Natural killer cell (primary cell): ENCODE measurements around the gene RBMS3. TPM values are rescaled to one million over a fixed set of nuclear protein-coding genes. Genes with fewer than 3 reads are reported as not detected.

Experiments used
- ATAC-seq, 3 donors: fragments of 150-1000 bp in 2 of 3; fragments of 200-7000 bp in 1 of 3; cut with Tn5 transposase; 1 replicate in 1 of 3; 2 replicates in 2 of 3; pipeline ENCODE4 v1.10.0; 2021; ENCODE audit warnings: mild to moderate bottlenecking in 2 of 3, moderate library complexity in 2 of 3
- DNase-seq, 2 donors: peaks; one replicate each; pipeline versions ENCODE4 v3.0.0 to v3.0.0-alpha.2; 2013 to 2021; ENCODE audit warnings: mixed read lengths in 1 of 2
- H3K27ac ChIP-seq: one replicate; pipeline ENCODE4 v1.5.1; 2013; ENCODE audit warnings: mild to moderate bottlenecking, low read length
- H3K27me3 ChIP-seq: one replicate; pipeline ENCODE4 v1.6.1; 2013; ENCODE audit warnings: low read length; ENCODE audit not compliant: control insufficient read depth, insufficient read depth
- H3K36me3 ChIP-seq: one replicate; pipeline ENCODE4 v1.6.1; 2013; ENCODE audit warnings: low read length; ENCODE audit not compliant: control insufficient read depth, insufficient read depth
- H3K4me1 ChIP-seq: one replicate; pipeline ENCODE4 v1.6.1; 2013; ENCODE audit warnings: low read length; ENCODE audit not compliant: control insufficient read depth, insufficient read depth
- H3K4me3 ChIP-seq: one replicate; pipeline ENCODE4 v1.5.1; 2013; ENCODE audit warnings: low read length
- H3K9me3 ChIP-seq: one replicate; pipeline ENCODE4 v1.6.1; 2013; ENCODE audit warnings: low read length; ENCODE audit not compliant: control insufficient read depth, insufficient read depth
- H3K27ac Mint-ChIP-seq, 2 donors: one replicate each; pipeline ENCODE4 v1.8.0; 2022; ENCODE audit warnings: mild to moderate bottlenecking in 2 of 2, mixed read lengths in 2 of 2, moderate library complexity in 1 of 2
- H3K27me3 Mint-ChIP-seq, 2 donors: one replicate each; pipeline ENCODE4 v1.8.0; 2022; ENCODE audit warnings: low read depth in 2 of 2, mixed read lengths in 2 of 2
- H3K36me3 Mint-ChIP-seq: one replicate; pipeline ENCODE4 v1.8.0; 2022; ENCODE audit warnings: mixed read lengths
- H3K4me1 Mint-ChIP-seq, 2 donors: one replicate each; pipeline ENCODE4 v1.8.0; 2022; ENCODE audit warnings: mixed read lengths in 2 of 2
- H3K4me3 Mint-ChIP-seq: one replicate; pipeline ENCODE4 v1.8.0; 2022; ENCODE audit warnings: mild to moderate bottlenecking, moderate library complexity, mixed read lengths
- H3K9me3 Mint-ChIP-seq, 2 donors: one replicate each; pipeline ENCODE4 v1.8.0; 2022; ENCODE audit warnings: mixed read lengths in 2 of 2
- WGBS: methylation state at CpG from one replicate; pipeline ENCODE4 v1.1.7; 2013; ENCODE audit warnings: missing lambda C conversion rate; ENCODE audit not compliant: insufficient coverage; 5-methylcytosine and 5-hydroxymethylcytosine counted together
- intact Hi-C: fragments of 100-400 bp; cut with micrococcal nuclease; formaldehyde crosslinking; loops from one replicate; pipeline ENCODE4 v1.14.2; 2022
- total RNA-seq, 4 donors: library from RNA; stranded (reverse); fragments of 120-200 nt in 1 of 4; gene quantifications; one replicate each; pipeline versions ENCODE4 v1.2.3 to v1.2.4, GENCODE V29; 2013 to 2022
- TF ChIP-seq, protein P1 (sequence below): fragments of 200-600 bp; IDR thresholded peaks from one replicate; pipeline ENCODE4 v1.8.0; 2022; ENCODE audit warnings: antibody characterized with exemption

RBMS3 gene
- total RNA-seq, 3 donors from 2014 or later (not counting 1 experiment from before 2014, with no cell fraction given) = 0.16 TPM; not detected in 2

DNA sequence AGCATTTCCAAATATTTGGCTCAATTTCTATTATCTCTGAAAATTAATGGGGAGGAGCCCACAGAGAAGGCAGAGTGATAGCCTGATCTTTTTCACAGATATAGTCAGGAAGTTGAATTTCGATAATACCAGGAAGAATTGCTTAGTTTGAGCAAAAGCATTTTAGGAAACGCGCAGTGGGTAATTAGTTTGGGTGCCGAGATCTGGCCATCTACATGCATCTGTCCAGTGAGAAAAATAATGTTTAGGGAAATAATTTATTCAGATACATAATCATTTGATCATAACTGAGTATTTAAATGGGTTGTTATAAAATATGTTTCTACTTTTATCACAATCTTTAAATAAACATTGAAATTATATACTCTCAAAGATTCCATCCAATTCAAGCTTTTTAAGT is 653.9 kb downstream of the RBMS3 start:
- Histone ChIP-seq H3K36me3 (no peaks in the 10 kb centered on the region), H3K27me3 (no peaks in the 10 kb centered on the region), H3K4me3 (no peak overlapping the region), H3K27ac (no peak overlapping the region), H3K4me1 (no peaks in the 10 kb centered on the region), H3K9me3 (no peaks in the 10 kb centered on the region)
- Mint-ChIP-seq H3K4me3 (no peak overlapping the region), H3K36me3 (no peaks in the 10 kb centered on the region), H3K27me3 (no peaks in the 10 kb centered on the region), H3K9me3 (peaks cover 0 to 2% of the 10 kb centered on the region in 2 donors), H3K4me1 (no peaks in the 10 kb centered on the region), H3K27ac (no peak overlapping the region)
- no peak for ATAC-seq
- no peak for DNase-seq
- 95% methylated on average over 4 of the region's 4 CpGs for WGBS
- intact Hi-C loops = no loop called here
- TF ChIP-seq, protein P1, sequence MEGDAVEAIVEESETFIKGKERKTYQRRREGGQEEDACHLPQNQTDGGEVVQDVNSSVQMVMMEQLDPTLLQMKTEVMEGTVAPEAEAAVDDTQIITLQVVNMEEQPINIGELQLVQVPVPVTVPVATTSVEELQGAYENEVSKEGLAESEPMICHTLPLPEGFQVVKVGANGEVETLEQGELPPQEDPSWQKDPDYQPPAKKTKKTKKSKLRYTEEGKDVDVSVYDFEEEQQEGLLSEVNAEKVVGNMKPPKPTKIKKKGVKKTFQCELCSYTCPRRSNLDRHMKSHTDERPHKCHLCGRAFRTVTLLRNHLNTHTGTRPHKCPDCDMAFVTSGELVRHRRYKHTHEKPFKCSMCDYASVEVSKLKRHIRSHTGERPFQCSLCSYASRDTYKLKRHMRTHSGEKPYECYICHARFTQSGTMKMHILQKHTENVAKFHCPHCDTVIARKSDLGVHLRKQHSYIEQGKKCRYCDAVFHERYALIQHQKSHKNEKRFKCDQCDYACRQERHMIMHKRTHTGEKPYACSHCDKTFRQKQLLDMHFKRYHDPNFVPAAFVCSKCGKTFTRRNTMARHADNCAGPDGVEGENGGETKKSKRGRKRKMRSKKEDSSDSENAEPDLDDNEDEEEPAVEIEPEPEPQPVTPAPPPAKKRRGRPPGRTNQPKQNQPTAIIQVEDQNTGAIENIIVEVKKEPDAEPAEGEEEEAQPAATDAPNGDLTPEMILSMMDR = no peak

GRCh38 chr3:29936054-29936453 is 655.2 kb downstream of the RBMS3 start:
- H3K36me3 ChIP-seq = no peaks in the 10 kb centered on the region
- H3K27me3 ChIP-seq = no peaks in the 10 kb centered on the region
- intact Hi-C loops = no loop called here
- H3K4me3 Mint-ChIP-seq = no peak overlapping the region
- no peak overlapping the region for H3K4me3 ChIP-seq
- TF ChIP-seq, protein P1 = no peak
- WGBS = 79% methylated on average over 3 of the region's 3 CpGs
- H3K4me1 Mint-ChIP-seq = no peaks in the 10 kb centered on the region
- H3K9me3 Mint-ChIP-seq = peaks cover 3 to 6% of the 10 kb centered on the region in 2 donors
- no peak overlapping the region for H3K27ac ChIP-seq
- H3K27me3 Mint-ChIP-seq = peaks cover 0 to 2% of the 10 kb centered on the region in 2 donors
- no peak for DNase-seq
- no peaks in the 10 kb centered on the region for H3K4me1 ChIP-seq
- no peaks in the 10 kb centered on the region for H3K36me3 Mint-ChIP-seq
- H3K9me3 ChIP-seq = no peaks in the 10 kb centered on the region
- H3K27ac Mint-ChIP-seq = no peak overlapping the region
- ATAC-seq = no peak

DNA sequence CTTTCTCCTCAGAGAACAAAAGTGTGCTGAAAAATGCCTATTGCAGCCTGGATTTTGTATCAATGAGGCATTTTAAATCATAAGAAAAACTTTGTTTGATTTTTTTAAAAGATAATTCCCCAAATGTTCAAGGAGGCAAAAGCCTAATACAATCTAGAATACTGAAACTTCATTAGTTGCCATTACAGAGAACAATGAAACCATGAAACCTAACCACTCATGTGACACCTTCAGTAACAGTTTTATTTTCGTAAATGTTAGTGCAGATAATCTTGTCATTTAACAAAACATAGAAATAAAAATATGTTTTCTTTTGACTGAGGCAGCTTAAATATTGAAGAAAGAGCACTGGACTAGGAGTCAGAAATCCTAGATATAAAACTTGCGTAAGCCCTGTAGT is 655.9 kb downstream of the RBMS3 start:
- Mint-ChIP-seq H3K27ac (no peak overlapping the region), H3K36me3 (no peaks in the 10 kb centered on the region), H3K4me1 (no peaks in the 10 kb centered on the region), H3K27me3 (peaks cover 0 to 2% of the 10 kb centered on the region in 2 donors), H3K9me3 (peaks cover 3 to 6% of the 10 kb centered on the region in 2 donors), H3K4me3 (no peak overlapping the region)
- Histone ChIP-seq H3K36me3 (no peaks in the 10 kb centered on the region), H3K27ac (no peak overlapping the region), H3K4me1 (no peaks in the 10 kb centered on the region), H3K9me3 (no peaks in the 10 kb centered on the region), H3K4me3 (no peak overlapping the region), H3K27me3 (no peaks in the 10 kb centered on the region)
- DNase-seq (no peak), ATAC-seq (no peak)
- intact Hi-C loops = no loop called here
- no CpG with 5 or more reads among the region's 2 CpGs for WGBS
- TF ChIP-seq, protein P1 = no peak

- H3K4me3 Mint-ChIP-seq = no peak overlapping the region
- H3K4me3 ChIP-seq = no peak overlapping the region
- peaks cover 0 to 2% of the 10 kb centered on the region in 2 donors for H3K27me3 Mint-ChIP-seq
- TF ChIP-seq, protein P1 = no peak
- no peaks in the 10 kb centered on the region for H3K4me1 Mint-ChIP-seq
- no peak overlapping the region for H3K27ac Mint-ChIP-seq
- H3K9me3 ChIP-seq = no peaks in the 10 kb centered on the region
- peaks cover 3 to 6% of the 10 kb centered on the region in 2 donors for H3K9me3 Mint-ChIP-seq
- no peak overlapping the region for H3K27ac ChIP-seq
- H3K4me1 ChIP-seq = no peaks in the 10 kb centered on the region
- no peak for DNase-seq
- H3K36me3 Mint-ChIP-seq = no peaks in the 10 kb centered on the region
- intact Hi-C loops = no loop called here
- no peaks in the 10 kb centered on the region for H3K27me3 ChIP-seq
- ATAC-seq = no peak
- no peaks in the 10 kb centered on the region for H3K36me3 ChIP-seq
Measured at GRCh38 chr3:29937185-29937584, 656.3 kb downstream of the RBMS3 start.
